Measurements from ENCODE around the gene USB1. TPM values are rescaled to one million over a fixed set of nuclear protein-coding genes. Genes with fewer than 3 reads are reported as not detected.

Gene USB1
- total and polyA plus RNA-seq, 2 donors (not counting 1 experiment from before 2014, with no cell fraction given): 18.8 to 32.7 TPM

GRCh38 chr16:57961538-57961937 is 39.7 kb upstream of the USB1 start:
- TF ChIP-seq EZH2 (IDR thresholded peaks at IDR 0.05; ENCODE audit: low read length, missing control alignments) (no peak), CTCF (conservative IDR thresholded peaks at IDR 0.05 in 1 of 2, IDR thresholded peaks at IDR 0.05 in 1 of 2; ENCODE audit: low read depth in 1 of 2, low read length in 2 of 2) (no peak)
- Histone ChIP-seq H3K4me1 (ENCODE audit: control insufficient read depth, extremely low read depth, insufficient read depth, low read length) (no peaks in the 10 kb centered on the region), H2AFZ (ENCODE audit: low read length) (no peak overlapping the region), H3K36me3 (ENCODE audit: control insufficient read depth, insufficient read depth, low read length) (no peaks in the 10 kb centered on the region), H3K27me3 (ENCODE audit: control insufficient read depth, insufficient read depth, low read length) (peaks cover 11% of the 10 kb centered on the region), H3K27ac (ENCODE audit: insufficient read depth, low read length) (no peak overlapping the region), H3K4me3 (replicated peaks in 1 of 4; ENCODE audit: control extremely low read depth in 1 of 4, insufficient read depth in 1 of 4, low read depth in 3 of 4, low read length in 4 of 4) (no peak overlapping the region), H4K20me1 (ENCODE audit: control insufficient read depth, extremely low read depth, insufficient read depth, low read length) (no peaks in the 10 kb centered on the region), H3K4me2 (ENCODE audit: extremely low read depth, insufficient read depth, low read length) (no peak overlapping the region), H3K79me2 (ENCODE audit: control insufficient read depth, insufficient read depth, low read length) (no peaks in the 10 kb centered on the region), H3K9me3 (ENCODE audit: control insufficient read depth, insufficient read depth, low read depth, low read length) (no peaks in the 10 kb centered on the region), H3K9ac (ENCODE audit: insufficient read depth, low read length) (no peak overlapping the region)
- DNase-seq (ENCODE audit: low read depth in 2 of 2): no peak

GRCh38 chr16:57962046-57962445 is 39.2 kb upstream of the USB1 start:
- Histone ChIP-seq H3K4me1 (ENCODE audit: control insufficient read depth, extremely low read depth, insufficient read depth, low read length) (no peaks in the 10 kb centered on the region), H3K9me3 (ENCODE audit: control insufficient read depth, insufficient read depth, low read depth, low read length) (no peaks in the 10 kb centered on the region), H3K36me3 (ENCODE audit: control insufficient read depth, insufficient read depth, low read length) (no peaks in the 10 kb centered on the region), H4K20me1 (ENCODE audit: control insufficient read depth, extremely low read depth, insufficient read depth, low read length) (no peaks in the 10 kb centered on the region), H2AFZ (ENCODE audit: low read length) (no peak overlapping the region), H3K27me3 (ENCODE audit: control insufficient read depth, insufficient read depth, low read length) (peaks cover 11% of the 10 kb centered on the region), H3K79me2 (ENCODE audit: control insufficient read depth, insufficient read depth, low read length) (no peaks in the 10 kb centered on the region), H3K27ac (ENCODE audit: insufficient read depth, low read length) (no peak overlapping the region), H3K4me2 (ENCODE audit: extremely low read depth, insufficient read depth, low read length) (no peak overlapping the region), H3K4me3 (replicated peaks in 1 of 4; ENCODE audit: control extremely low read depth in 1 of 4, insufficient read depth in 1 of 4, low read depth in 3 of 4, low read length in 4 of 4) (no peak overlapping the region), H3K9ac (ENCODE audit: insufficient read depth, low read length) (no peak overlapping the region)
- no peak for DNase-seq (ENCODE audit: low read depth in 2 of 2)
- no peak for TF ChIP-seq EZH2 (IDR thresholded peaks at IDR 0.05; ENCODE audit: low read length, missing control alignments)
- no peak for TF ChIP-seq CTCF (conservative IDR thresholded peaks at IDR 0.05 in 1 of 2, IDR thresholded peaks at IDR 0.05 in 1 of 2; ENCODE audit: low read depth in 1 of 2, low read length in 2 of 2)

GRCh38 chr16:57962756-57963155 is 38.5 kb upstream of the USB1 start:
- TF ChIP-seq CTCF (conservative IDR thresholded peaks at IDR 0.05 in 1 of 2, IDR thresholded peaks at IDR 0.05 in 1 of 2; ENCODE audit: low read depth in 1 of 2, low read length in 2 of 2) (no peak), EZH2 (IDR thresholded peaks at IDR 0.05; ENCODE audit: low read length, missing control alignments) (no peak)
- no peaks in the 10 kb centered on the region for H3K9me3 ChIP-seq (ENCODE audit: control insufficient read depth, insufficient read depth, low read depth, low read length)
- H3K27me3 ChIP-seq (ENCODE audit: control insufficient read depth, insufficient read depth, low read length): peaks cover 11% of the 10 kb centered on the region
- H2AFZ ChIP-seq (ENCODE audit: low read length): no peak overlapping the region
- no peak overlapping the region for H3K27ac ChIP-seq (ENCODE audit: insufficient read depth, low read length)
- no peaks in the 10 kb centered on the region for H3K36me3 ChIP-seq (ENCODE audit: control insufficient read depth, insufficient read depth, low read length)
- no peaks in the 10 kb centered on the region for H3K79me2 ChIP-seq (ENCODE audit: control insufficient read depth, insufficient read depth, low read length)
- no peak overlapping the region for H3K4me3 ChIP-seq (replicated peaks in 1 of 4; ENCODE audit: control extremely low read depth in 1 of 4, insufficient read depth in 1 of 4, low read depth in 3 of 4, low read length in 4 of 4)
- no peaks in the 10 kb centered on the region for H3K4me1 ChIP-seq (ENCODE audit: control insufficient read depth, extremely low read depth, insufficient read depth, low read length)
- H4K20me1 ChIP-seq (ENCODE audit: control insufficient read depth, extremely low read depth, insufficient read depth, low read length): no peaks in the 10 kb centered on the region
- no peak overlapping the region for H3K9ac ChIP-seq (ENCODE audit: insufficient read depth, low read length)
- no peak for DNase-seq (ENCODE audit: low read depth in 2 of 2)
- H3K4me2 ChIP-seq (ENCODE audit: extremely low read depth, insufficient read depth, low read length): no peak overlapping the region
